Suprapubic skin (tissue), 4 donors: ENCODE data around the gene ACP3.

Experiments used
- EP300 ChIP-seq: sonication (generic); formaldehyde crosslinking; IDR thresholded peaks from one replicate; pipeline ENCODE4 v1.6.1; 2017; ENCODE audit warnings: antibody characterized with exemption
- POLR2AphosphoS5 ChIP-seq, 3 donors: sonication (generic); formaldehyde crosslinking; IDR thresholded peaks; one replicate each; pipeline ENCODE4 v1.6.1; 2017; ENCODE audit warnings: antibody characterized with exemption in 3 of 3
- TF ChIP-seq, protein P1 (sequence below), 2 donors: fragments of 200-600 bp in 1 of 2; fragments of 450-650 bp in 1 of 2; sonication (generic) in 1 of 2; IDR thresholded peaks; one replicate each; pipeline ENCODE4 v1.5.1; 2016 to 2019; ENCODE audit warnings: antibody characterized with exemption in 2 of 2, mild to moderate bottlenecking in 1 of 2, moderate library complexity in 1 of 2

GRCh38 chr3:132321304-132321703, 4.1 kb downstream of the ACP3 start:
- TF ChIP-seq POLR2AphosphoS5 (IDR thresholded peaks at IDR 0.05) (no peak), EP300 (no peak)
- TF ChIP-seq, protein P1, sequence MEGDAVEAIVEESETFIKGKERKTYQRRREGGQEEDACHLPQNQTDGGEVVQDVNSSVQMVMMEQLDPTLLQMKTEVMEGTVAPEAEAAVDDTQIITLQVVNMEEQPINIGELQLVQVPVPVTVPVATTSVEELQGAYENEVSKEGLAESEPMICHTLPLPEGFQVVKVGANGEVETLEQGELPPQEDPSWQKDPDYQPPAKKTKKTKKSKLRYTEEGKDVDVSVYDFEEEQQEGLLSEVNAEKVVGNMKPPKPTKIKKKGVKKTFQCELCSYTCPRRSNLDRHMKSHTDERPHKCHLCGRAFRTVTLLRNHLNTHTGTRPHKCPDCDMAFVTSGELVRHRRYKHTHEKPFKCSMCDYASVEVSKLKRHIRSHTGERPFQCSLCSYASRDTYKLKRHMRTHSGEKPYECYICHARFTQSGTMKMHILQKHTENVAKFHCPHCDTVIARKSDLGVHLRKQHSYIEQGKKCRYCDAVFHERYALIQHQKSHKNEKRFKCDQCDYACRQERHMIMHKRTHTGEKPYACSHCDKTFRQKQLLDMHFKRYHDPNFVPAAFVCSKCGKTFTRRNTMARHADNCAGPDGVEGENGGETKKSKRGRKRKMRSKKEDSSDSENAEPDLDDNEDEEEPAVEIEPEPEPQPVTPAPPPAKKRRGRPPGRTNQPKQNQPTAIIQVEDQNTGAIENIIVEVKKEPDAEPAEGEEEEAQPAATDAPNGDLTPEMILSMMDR (IDR thresholded peaks at IDR 0.05) = no peak
